Activated CD4-positive, alpha-beta T cell treated with anti-CD3 and anti-CD28 coated beads for 4 hours (primary cell): ENCODE results near the gene BLCAP.
A peak's percentile ranks its signal among the peaks of the same experiment; 100 is the strongest.
"Not testable (repeated sequence)": the region's sequence is repeated elsewhere in the genome, so short reads cannot be mapped to it uniquely, and the experiment has no call there.

Source experiments
- DNase-seq, 2 donors: peaks; one replicate each; pipeline ENCODE4 v3.0.0-alpha.2; 2020

The BLCAP gene

GRCh38 chr20:37556538-37556937 is 28.9 kb upstream of the BLCAP start:
- no peak for DNase-seq

GRCh38 chr20:37554721-37555298 is 27.1 kb upstream of the BLCAP start:
- DNase-seq, result not testable (repeated sequence)

GRCh38 chr20:37552415-37552814 is 24.7 kb upstream of the BLCAP start:
- DNase-seq, result no peak

- DNase-seq, result not testable (repeated sequence)
Measured at GRCh38 chr20:37551660-37552059, 24.0 kb upstream of the BLCAP start.

GRCh38 chr20:37550101-37550920 is 22.6 kb upstream of the BLCAP start:
- DNase-seq, result not testable (repeated sequence)

GRCh38 chr20:37547912-37548311 is 20.2 kb upstream of the BLCAP start:
- no peak for DNase-seq

GRCh38 chr20:37545516-37545915 is 17.8 kb upstream of the BLCAP start:
- DNase-seq, result no peak

GRCh38 chr20:37544386-37544785 is 16.7 kb upstream of the BLCAP start:
- DNase-seq, result no peak

- DNase-seq, result no peak
Measured at GRCh38 chr20:37543828-37544227, 16.2 kb upstream of the BLCAP start.

GRCh38 chr20:37542281-37542680 is 14.6 kb upstream of the BLCAP start:
- no peak for DNase-seq

- no peak for DNase-seq
Measured at GRCh38 chr20:37541326-37541725, 13.7 kb upstream of the BLCAP start.

- DNase-seq, result not testable (repeated sequence)
Measured at GRCh38 chr20:37540838-37541237, 13.2 kb upstream of the BLCAP start.

GRCh38 chr20:37540001-37540400 is 12.3 kb upstream of the BLCAP start:
- DNase-seq, result no peak

GRCh38 chr20:37539424-37539823 is 11.7 kb upstream of the BLCAP start:
- no peak for DNase-seq

- DNase-seq, result no peak
Measured at GRCh38 chr20:37538003-37538402, 10.3 kb upstream of the BLCAP start.

- DNase-seq, result no peak
Measured at GRCh38 chr20:37537505-37537904, 9.8 kb upstream of the BLCAP start.

GRCh38 chr20:37535443-37536132 is 7.9 kb upstream of the BLCAP start:
- DNase-seq, result no peak

- peak; percentile 34 to 69 for DNase-seq
Measured at GRCh38 chr20:37534401-37535157, 6.9 kb upstream of the BLCAP start.

GRCh38 chr20:37533154-37533715 is 5.6 kb upstream of the BLCAP start:
- no peak for DNase-seq

GRCh38 chr20:37531856-37532255 is 4.2 kb upstream of the BLCAP start:
- DNase-seq, result no peak

- no peak for DNase-seq
Measured at GRCh38 chr20:37530696-37531095, 3.0 kb upstream of the BLCAP start.

- no peak for DNase-seq
Measured at GRCh38 chr20:37529968-37530600, 2.4 kb upstream of the BLCAP start.
